Measurements from ENCODE around the gene YDJC. TPM values are rescaled to one million over a fixed set of nuclear protein-coding genes. Genes with fewer than 3 reads are reported as not detected.

The YDJC gene
- total and polyA plus RNA-seq, 7 donors, result 2.4 to 5.8 (median 4.0) TPM

GRCh38 chr22:21579474-21579851 is 50.4 kb downstream of the YDJC start:
- H3K36me3 ChIP-seq (ENCODE audit: insufficient read depth in 1 of 2, low read depth in 1 of 2), result no peaks in the 10 kb centered on the region
- H3K4me1 ChIP-seq, result peaks cover 40% of the 10 kb centered on the region
- ATAC-seq (no peak), DNase-seq (no peak)
- WGBS, 3 donors, result 53 to 69% (median 59%) methylated on average over 6 of the region's 6 CpGs
- intact Hi-C loops (cut with DNase I), result no loop called here
- H3K27me3 ChIP-seq (ENCODE audit: insufficient read depth in 3 of 3, low read length in 2 of 3), result no peaks in the 10 kb centered on the region
- TF ChIP-seq CTCF (IDR thresholded peaks at IDR 0.05), result no peak
- H3K9me3 ChIP-seq, result no peaks in the 10 kb centered on the region
- no peak overlapping the region for H3K4me3 ChIP-seq
- no peak overlapping the region for H3K27ac ChIP-seq

Other genes with a start within 250 kb of the YDJC start
- under 1 TPM in 1 of 4 donors, not detected in 3; 0.08 TPM for gene RIMBP3B, start 246.3 kb downstream of the YDJC start, total RNA-seq
- gene RIMBP3B, start 246.3 kb downstream of the YDJC start, polyA plus RNA-seq, result under 1 TPM in 1 of 3 donors, not detected in 2; 0.01 TPM
- 1 to 10 TPM; 1.8 to 3.2 (median 2.3) TPM for gene HIC2, start 212.7 kb downstream of the YDJC start, total RNA-seq
- 1 to 10 TPM in 2 of 3 donors, under 1 TPM in 1; 0.94 to 2.2 (median 1.2) TPM for gene HIC2, start 212.7 kb downstream of the YDJC start, polyA plus RNA-seq
- gene TMEM191C, start 162.6 kb downstream of the YDJC start, total RNA-seq, result under 1 TPM in 1 of 4 donors, not detected in 3; 0.34 TPM
- under 1 TPM; 0.01 to 0.07 (median 0.06) TPM for gene TMEM191C, start 162.6 kb downstream of the YDJC start, polyA plus RNA-seq
- not detected for gene RIMBP3C, start 78.6 kb downstream of the YDJC start, total RNA-seq
- under 1 TPM; 0.01 to 0.04 (median 0.04) TPM for gene RIMBP3C, start 78.6 kb downstream of the YDJC start, polyA plus RNA-seq
- gene UBE2L3, start 62.3 kb downstream of the YDJC start, total RNA-seq, result 10 to 100 TPM; 44.9 to 57.3 (median 53.1) TPM
- 100 to 1,000 TPM in 1 of 3 donors, 10 to 100 TPM in 2; 51.4 to 144 (median 89.9) TPM for gene UBE2L3, start 62.3 kb downstream of the YDJC start, polyA plus RNA-seq
- under 1 TPM; 0.13 to 0.24 (median 0.20) TPM for gene CCDC116, start 2.7 kb upstream of the YDJC start, total RNA-seq
- under 1 TPM; 0.07 to 0.32 (median 0.14) TPM for gene CCDC116, start 2.7 kb upstream of the YDJC start, polyA plus RNA-seq
- 10 to 100 TPM in 3 of 4 donors, 1 to 10 TPM in 1; 6.9 to 13.0 (median 11.6) TPM for gene SDF2L1, start 12.3 kb upstream of the YDJC start, total RNA-seq
- gene SDF2L1, start 12.3 kb upstream of the YDJC start, polyA plus RNA-seq, result 10 to 100 TPM; 16.8 to 53.5 (median 26.0) TPM
- gene PPIL2, start 36.0 kb upstream of the YDJC start, total RNA-seq, result 10 to 100 TPM; 19.3 to 31.6 (median 21.6) TPM
- gene PPIL2, start 36.0 kb upstream of the YDJC start, polyA plus RNA-seq, result 10 to 100 TPM; 15.6 to 24.7 (median 17.4) TPM
- 10 to 100 TPM in 2 of 4 donors, 1 to 10 TPM in 2; 2.9 to 21.9 (median 10.3) TPM for gene YPEL1, start 105.8 kb upstream of the YDJC start, total RNA-seq
- gene YPEL1, start 105.8 kb upstream of the YDJC start, polyA plus RNA-seq, result 1 to 10 TPM in 2 of 3 donors, under 1 TPM in 1; 0.72 to 4.6 (median 3.8) TPM
- 100 to 1,000 TPM in 1 of 4 donors, 10 to 100 TPM in 3; 78.3 to 101 (median 96.9) TPM for gene MAPK1, start 237.6 kb upstream of the YDJC start, total RNA-seq
- gene MAPK1, start 237.6 kb upstream of the YDJC start, polyA plus RNA-seq, result 10 to 100 TPM; 11.0 to 64.1 (median 14.8) TPM